ENCODE measurements around the gene PVRIG.
"Not testable (repeated sequence)": the region's sequence is repeated elsewhere in the genome, so short reads cannot be mapped to it uniquely, and the experiment has no call there.

PVRIG gene

DNA sequence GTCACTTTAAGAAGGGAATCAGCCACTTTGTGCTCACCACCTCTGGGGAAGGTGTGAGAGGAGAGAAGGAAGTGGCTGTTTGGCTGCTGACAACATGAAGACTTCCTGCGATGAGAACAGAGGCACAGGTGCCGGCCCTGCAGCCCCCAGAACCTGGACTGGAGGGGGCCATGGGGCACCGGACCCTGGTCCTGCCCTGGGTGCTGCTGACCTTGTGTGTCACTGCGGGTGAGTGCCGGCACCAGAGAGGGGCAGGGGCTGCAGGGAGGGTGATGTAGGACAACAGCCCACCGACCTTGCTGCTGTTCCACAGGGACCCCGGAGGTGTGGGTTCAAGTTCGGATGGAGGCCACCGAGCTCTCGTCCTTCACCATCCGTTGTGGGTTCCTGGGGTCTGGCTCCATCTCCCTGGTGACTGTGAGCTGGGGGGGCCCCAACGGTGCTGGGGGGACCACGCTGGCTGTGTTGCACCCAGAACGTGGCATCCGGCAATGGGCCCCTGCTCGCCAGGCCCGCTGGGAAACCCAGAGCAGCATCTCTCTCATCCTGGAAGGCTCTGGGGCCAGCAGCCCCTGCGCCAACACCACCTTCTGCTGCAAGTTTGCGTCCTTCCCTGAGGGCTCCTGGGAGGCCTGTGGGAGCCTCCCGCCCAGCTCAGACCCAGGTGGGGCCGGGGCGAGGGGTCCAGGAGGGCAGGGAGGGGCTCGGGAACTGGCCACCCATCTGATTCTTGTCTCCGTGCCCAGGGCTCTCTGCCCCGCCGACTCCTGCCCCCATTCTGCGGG lies at the start of gene PVRIG:
Gene PVRIG, plus strand, starts transcription at position 149 of the 785 bp plus-strand sequence. Its CDS starts 22 bp downstream, at position 171.
- not testable (repeated sequence) for DNase-seq (ENCODE audit: extremely low read depth in 1 of 2, low read depth in 1 of 2)

DNA sequence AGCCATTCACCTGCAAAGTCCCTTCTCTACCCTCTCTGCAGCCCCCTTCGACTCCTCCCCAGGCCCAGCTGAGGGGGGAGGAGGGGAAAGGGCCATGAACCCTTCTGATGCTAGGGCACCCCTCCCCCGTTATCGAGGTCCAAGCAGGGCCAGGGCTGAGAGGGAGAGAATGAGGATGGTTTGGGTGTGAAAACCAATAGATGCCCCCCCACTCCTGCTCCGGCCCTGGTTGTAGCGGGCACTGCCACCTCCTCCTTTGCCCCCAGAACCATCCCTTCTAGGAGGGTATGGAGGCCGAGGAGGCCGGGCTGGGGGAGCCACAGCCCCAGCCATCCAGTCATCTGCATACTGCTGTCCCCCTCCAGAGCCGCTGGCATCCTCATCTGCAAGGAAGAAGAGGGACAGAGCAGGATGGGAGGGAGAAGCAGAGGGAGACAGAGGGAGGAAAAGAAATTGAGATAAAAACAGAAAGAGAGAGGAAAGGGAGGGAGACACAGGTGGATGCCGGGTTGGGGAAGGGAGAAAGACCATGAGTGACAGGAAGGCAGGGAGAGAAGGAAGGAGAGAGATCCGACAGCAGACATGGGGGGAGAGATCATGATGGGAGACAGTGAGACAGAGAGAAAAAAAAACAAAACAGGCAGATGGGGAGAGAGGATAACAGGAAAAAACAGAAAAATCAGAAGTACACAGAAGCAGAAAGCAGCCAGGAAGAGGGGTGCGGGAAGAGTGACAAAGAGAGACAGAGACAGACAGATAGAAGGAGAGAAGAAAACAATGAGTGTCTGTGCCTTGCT lies 49.5 kb upstream of the PVRIG start:
- DNase-seq (ENCODE audit: extremely low read depth in 1 of 2, low read depth in 1 of 2), result no peak

GRCh38 chr7:100171087-100171681 lies 48.6 kb upstream of the PVRIG start:
- no peak for DNase-seq (ENCODE audit: extremely low read depth in 1 of 2, low read depth in 1 of 2)

DNA sequence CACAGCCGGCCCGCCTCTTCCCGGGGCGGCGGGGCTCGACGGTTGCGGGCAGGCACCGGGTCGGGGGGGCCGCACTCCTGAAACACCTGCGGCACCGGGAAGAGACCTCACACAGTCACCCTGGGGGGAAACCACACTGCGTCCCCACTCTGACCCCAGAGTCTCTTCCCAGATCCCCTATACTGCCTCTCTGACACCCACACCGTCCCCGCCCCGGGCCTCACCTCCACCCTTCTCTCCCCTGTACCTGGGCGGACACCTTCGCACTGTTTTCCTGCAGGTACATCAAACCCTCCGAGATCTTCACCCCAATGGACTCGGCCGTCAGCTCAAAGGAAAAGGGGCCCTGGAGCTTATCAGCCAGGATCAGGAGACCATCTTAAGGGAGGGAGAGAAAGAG lies 47.9 kb upstream of the PVRIG start:
- DNase-seq (ENCODE audit: extremely low read depth in 1 of 2, low read depth in 1 of 2), result no peak

- no peak for DNase-seq (ENCODE audit: extremely low read depth in 1 of 2, low read depth in 1 of 2)
Measured at GRCh38 chr7:100173806-100174495, 45.8 kb upstream of the PVRIG start.

- DNase-seq (ENCODE audit: extremely low read depth in 1 of 2, low read depth in 1 of 2), result no peak
Measured at GRCh38 chr7:100174582-100174981, 45.2 kb upstream of the PVRIG start.

DNA sequence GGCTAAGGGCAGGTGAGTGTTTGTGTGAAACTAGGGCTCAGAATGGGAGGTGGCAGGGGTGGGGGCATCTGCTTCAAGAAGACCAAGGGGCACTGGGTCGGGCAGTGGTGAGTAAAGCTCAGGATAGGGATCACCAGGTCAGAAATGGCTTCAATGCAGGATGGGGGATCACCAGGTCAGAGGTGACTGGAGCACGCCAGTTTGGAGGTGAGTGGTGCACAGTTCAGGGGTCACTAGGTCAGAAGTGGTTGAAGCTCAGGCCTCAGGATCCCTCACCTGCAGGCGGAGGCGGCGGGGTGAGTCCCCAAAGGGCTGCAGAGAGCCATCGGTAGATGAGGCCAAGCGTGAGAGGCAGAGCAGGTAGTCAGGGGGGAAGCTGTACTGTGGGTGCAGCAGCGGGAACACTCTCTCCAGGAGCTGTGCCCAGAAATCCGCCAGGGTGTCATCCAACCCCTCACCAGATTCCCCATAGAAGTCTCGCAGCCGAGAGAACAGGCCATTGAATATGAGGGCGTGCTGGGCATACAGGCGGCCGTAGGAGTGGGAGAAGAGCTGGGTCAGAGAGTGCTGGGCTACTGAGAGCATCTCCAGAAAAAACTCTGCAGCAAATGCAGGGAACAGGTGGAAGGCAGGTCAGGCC lies 44.3 kb upstream of the PVRIG start:
- DNase-seq (ENCODE audit: extremely low read depth in 1 of 2, low read depth in 1 of 2), result no peak

DNA sequence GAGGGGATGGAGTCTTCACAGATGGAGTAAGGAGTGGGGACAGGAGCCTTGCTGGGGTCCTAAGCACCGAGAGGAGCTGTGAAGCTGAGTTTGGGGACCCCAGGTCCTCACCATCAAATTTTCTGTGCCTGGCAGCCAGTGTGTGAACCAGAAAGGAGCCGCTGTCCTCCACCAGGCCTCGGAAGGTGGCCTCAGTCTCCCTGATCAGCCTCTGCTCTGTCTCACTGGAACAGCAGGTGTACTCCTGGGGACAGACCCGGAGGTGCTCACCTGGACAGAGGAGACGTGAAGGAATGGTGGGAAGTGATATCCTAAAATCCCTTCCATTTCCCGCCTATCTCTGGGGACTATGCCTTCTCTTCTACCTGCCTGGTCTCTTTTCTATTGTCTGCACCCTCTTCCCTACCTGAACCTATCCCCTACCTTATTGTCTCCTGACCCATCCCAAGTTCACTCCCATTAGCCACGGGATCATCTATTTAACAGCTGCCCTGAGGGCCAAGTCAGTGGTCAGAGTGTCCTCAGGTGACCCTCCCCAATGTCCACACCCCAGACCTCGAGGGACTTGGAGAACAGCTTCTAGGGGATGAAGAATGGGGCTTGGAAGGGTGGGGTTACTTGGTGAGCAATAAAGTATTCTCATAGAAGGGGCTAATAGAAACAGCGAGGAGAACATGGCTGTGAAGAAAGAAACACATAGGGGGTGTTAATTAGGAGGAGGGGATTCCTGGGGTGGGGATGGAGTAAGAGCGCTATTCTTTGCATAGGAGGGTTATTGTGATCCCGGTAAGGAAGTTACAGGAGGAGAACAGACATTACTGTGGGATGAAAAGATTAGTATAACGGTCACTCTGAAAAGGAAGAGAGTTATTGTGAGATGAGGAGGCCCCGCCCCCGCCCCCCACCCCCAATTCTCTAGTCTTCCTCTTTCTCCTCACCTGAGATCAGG lies 43.4 kb upstream of the PVRIG start:
- no peak for DNase-seq (ENCODE audit: extremely low read depth in 1 of 2, low read depth in 1 of 2)

GRCh38 chr7:100177045-100178001 lies 42.4 kb upstream of the PVRIG start, which contains the start of the genes GPC2 and STAG3:
Gene GPC2, minus strand, starts transcription at chr7:100177381. Its CDS starts 182 bp downstream, at chr7:100177199.
Gene STAG3, plus strand, starts transcription at chr7:100177918. Its CDS starts 2,639 bp downstream, at chr7:100180557.
- DNase-seq (ENCODE audit: extremely low read depth in 1 of 2, low read depth in 1 of 2), result peak; percentile 91 to 97

- DNase-seq (ENCODE audit: extremely low read depth in 1 of 2, low read depth in 1 of 2), result not testable (repeated sequence)
Measured at GRCh38 chr7:100180084-100180483, 39.7 kb upstream of the PVRIG start.

DNA sequence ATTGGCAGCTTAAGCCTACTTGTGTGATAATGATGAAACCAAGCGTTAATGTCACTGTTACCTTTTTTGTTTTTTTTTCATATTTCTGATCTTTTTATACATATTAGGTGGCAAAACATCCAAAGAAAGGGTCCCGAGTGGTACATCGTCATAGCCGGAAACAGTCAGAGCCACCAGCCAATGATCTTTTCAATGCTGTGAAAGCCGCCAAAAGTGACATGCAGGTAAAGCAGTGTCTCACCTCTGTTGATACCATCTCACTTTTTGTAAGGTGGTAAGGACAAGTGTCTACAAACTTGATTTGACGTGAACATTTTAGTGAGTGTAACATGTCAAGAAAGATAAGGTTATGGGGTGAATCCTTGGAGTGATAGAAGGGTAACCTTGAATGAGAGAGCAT lies 37.1 kb upstream of the PVRIG start:
- DNase-seq (ENCODE audit: extremely low read depth in 1 of 2, low read depth in 1 of 2), result not testable (repeated sequence)

GRCh38 chr7:100183090-100183489 lies 36.7 kb upstream of the PVRIG start:
- DNase-seq (ENCODE audit: extremely low read depth in 1 of 2, low read depth in 1 of 2), result not testable (repeated sequence)

DNA sequence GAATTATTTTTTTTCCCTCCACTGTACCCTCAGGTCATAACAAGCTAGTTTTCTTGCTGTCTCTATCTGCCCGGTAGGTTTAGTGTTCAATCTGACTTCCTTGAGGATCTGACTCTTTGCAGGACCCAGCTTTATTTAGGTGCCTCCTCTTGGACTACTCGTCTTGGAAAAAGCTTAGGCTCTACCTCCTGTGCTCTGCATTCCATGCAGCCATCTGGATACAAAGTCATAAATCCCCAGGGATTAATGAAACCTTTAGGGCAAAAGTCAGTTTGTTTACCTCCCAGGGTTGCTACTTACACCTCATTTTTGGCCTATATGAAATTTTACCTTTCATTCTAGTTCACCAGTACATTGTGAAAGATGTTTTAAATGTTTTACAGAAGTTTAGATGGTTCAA lies 34.0 kb upstream of the PVRIG start:
- DNase-seq (ENCODE audit: extremely low read depth in 1 of 2, low read depth in 1 of 2), result no peak

DNA sequence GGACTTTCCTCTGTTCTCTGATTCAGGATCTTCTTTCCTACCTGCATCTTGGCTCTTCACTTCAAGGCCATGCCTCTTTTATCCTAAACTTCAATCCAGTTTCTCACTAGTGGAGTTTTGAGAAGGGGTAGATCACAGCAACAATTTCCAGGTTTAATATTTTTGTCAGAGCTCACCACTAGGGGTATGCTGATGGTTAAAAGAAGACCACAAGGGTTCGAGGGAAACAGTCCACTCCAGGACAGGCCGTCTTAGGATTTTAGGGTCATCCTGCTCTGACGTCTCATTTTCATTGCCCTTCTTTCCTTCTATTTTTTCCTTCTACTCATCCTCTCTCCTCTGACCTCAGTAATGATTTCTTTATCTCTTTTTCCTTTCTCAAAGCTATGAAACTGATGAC lies 30.7 kb upstream of the PVRIG start:
- DNase-seq (ENCODE audit: extremely low read depth in 1 of 2, low read depth in 1 of 2), result no peak

GRCh38 chr7:100190048-100190711 lies 29.6 kb upstream of the PVRIG start:
- no peak for DNase-seq (ENCODE audit: extremely low read depth in 1 of 2, low read depth in 1 of 2)

DNA sequence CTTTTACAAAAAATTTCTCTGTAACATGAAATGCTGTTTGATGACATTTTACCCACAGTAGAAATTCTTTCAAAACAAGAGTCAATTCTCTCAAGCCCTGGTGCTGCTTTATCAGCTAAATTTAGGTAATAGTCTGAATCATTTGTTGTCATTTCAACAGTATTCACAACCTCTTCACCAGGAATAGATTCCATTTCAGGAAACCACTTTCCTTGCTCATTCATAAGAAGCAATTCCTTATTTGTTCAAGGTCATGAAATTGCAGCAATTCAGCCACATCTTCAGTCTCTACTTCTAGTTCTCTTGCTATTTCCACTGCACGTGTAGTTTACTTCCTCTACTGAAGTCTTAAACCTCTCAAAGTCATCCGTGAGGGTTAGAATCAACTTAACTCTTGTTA lies 28.0 kb upstream of the PVRIG start:
- DNase-seq (ENCODE audit: extremely low read depth in 1 of 2, low read depth in 1 of 2), result no peak

GRCh38 chr7:100192281-100192862 lies 27.4 kb upstream of the PVRIG start:
- not testable (repeated sequence) for DNase-seq (ENCODE audit: extremely low read depth in 1 of 2, low read depth in 1 of 2)

All from stimulated activated CD8-positive, alpha-beta memory T cell treated with anti-CD3 and anti-CD28 coated beads, Interleukin-7, amount 100 ng/mL, for 48 hours (primary cell).